Colon (tissue), 2 donors: Measurements from ENCODE around the gene PCIF1.
"Not testable (repeated sequence)": the region's sequence is repeated elsewhere in the genome, so short reads cannot be mapped to it uniquely, and the experiment has no call there.

Experiments
- FAIRE-seq: peaks from 2 replicates; lab custom pipeline; 2012; peaks lifted over from hg19 to GRCh38; lab: Jason Lieb, UNC
- donor health status: control.
- donor health status: control.

The PCIF1 gene

GRCh38 chr20:45934586-45935415 lies at the start of gene PCIF1:
Gene PCIF1 (plus strand): TSS chr20:45934683. CDS start chr20:45939000, 4,317 bp downstream.
- FAIRE-seq = no peak

- no peak for FAIRE-seq
Measured at GRCh38 chr20:45886590-45887345, 47.7 kb upstream of the PCIF1 start.

DNA sequence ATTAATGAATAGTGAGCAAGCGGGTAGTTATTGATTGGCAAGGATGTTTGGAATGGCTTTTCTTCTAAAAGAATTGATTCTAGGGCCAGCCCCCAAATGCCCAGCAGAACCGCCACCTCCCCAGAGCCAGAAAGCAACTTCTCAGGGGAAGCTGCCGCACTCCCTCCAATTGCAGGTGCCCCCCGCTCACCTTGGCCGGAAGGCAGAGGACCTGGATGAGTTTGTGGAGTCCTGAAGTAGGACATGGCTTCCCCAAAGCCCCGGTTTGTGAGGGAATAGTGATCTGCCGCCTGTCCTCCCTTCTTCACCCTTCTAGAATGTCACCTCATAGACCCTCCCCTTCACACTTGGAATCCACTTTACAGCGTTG lies 47.2 kb upstream of the PCIF1 start, which contains the start of gene SPATA25:
TSS of gene SPATA25 (minus strand) at position 277 of the 370 bp plus-strand sequence. CDS start at position 245, 32 bp downstream.
- FAIRE-seq = no peak

GRCh38 chr20:45888681-45889080 lies 45.8 kb upstream of the PCIF1 start:
- FAIRE-seq = no peak

- no peak for FAIRE-seq
Measured at GRCh38 chr20:45890077-45890984, 44.2 kb upstream of the PCIF1 start.

DNA sequence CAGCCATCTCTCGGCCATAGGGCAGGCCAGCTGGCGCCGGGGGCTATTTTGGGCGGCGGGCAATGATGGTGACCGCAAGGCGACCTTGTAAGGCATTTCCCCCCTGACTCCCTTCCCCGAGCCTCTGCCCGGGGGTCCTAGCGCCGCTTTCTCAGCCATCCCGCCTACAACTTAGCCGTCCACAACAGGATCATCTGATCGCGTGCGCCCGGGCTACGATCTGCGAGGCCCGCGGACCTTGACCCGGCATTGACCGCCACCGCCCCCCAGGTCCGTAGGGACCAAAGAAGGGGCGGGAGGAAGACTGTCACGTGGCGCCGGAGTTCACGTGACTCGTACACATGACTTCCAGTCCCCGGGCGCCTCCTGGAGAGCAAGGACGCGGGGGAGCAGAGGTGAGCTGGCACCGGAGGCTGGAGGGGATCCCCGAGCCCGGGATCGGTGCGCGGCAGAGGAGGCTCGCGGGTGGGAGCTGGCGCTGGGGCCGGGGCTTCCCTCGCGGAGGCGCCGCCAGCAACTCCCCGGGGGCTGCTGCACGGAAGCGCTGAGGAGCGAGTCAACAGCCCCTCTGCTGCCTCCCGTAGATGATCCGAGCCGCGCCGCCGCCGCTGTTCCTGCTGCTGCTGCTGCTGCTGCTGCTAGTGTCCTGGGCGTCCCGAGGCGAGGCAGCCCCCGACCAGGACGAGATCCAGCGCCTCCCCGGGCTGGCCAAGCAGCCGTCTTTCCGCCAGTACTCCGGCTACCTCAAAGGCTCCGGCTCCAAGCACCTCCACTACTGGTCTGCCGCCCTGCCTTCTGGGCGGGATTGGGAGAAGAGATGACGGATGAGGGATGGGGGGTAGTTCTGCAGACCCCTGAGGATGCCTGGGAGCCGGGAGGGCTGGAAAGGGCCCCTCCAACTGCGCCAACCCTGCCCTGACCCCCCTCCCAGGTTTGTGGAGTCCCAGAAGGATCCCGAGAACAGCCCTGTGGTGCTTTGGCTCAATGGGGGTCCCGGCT lies 43.2 kb upstream of the PCIF1 start, which contains the start of the genes CTSA and NEURL2:
TSS of gene CTSA (plus strand) at position 351 of the 999 bp plus-strand sequence. CDS start at position 585, 234 bp downstream.
TSS of gene NEURL2 (minus strand) at position 224 of the 999 bp plus-strand sequence. CDS start at position 7, 217 bp downstream.
- no peak for FAIRE-seq

- FAIRE-seq = no peak
Measured at GRCh38 chr20:45892049-45892825, 42.2 kb upstream of the PCIF1 start.

DNA sequence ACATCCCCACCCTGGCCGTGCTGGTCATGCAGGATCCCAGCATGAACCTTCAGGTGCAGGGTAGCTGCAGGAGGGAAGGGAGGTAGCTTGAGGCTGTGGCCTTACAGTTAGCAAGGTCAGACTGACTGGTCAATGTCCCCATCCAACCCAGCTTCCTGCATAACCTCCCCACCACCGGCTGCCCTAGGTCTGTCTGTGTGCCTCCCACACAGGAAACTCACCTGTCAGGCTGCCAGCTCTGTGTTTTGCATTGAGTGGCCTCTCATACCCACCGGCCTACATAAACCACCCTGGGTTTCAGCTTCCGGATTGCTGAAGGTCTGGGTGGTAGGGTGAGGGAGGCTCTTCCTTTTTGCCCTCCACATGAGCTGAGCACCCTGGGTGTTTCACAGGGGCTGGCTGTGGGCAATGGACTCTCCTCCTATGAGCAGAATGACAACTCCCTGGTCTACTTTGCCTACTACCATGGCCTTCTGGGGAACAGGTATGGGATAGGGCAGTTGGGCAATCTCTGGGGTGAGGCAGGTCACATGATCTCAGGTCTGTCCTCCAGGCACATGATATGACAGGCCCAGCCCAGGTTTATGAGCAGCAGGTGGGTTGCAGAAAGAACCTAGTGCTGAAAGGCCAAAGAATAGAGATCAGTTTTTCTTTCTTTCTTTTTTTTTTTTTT lies 41.5 kb upstream of the PCIF1 start:
- FAIRE-seq = no peak

- no peak for FAIRE-seq
Measured at GRCh38 chr20:45893831-45894230, 40.7 kb upstream of the PCIF1 start.

GRCh38 chr20:45894797-45895196 lies 39.7 kb upstream of the PCIF1 start:
- no peak for FAIRE-seq

GRCh38 chr20:45896641-45897161 lies 37.8 kb upstream of the PCIF1 start:
- no peak for FAIRE-seq

DNA sequence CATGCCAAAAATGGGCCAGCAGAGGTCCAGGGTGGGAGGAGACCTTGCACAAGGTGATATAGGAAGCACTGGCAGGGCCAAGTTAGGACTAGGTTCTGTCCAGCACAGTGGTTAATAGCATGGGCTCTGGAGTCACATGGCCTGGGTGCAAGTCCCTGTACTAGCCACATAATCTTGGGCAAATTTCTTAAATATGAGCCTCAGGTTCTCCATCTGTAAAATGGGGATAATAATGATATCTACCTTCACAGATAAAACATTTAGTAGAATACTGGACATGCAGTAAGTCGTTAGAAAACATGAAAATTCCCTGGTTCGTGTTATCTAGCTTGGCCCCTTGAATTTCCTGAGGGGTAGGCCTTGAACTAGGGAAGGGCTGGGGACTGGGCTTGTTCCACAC lies 37.2 kb upstream of the PCIF1 start:
- no peak for FAIRE-seq

- FAIRE-seq = no peak
Measured at GRCh38 chr20:45897692-45898091, 36.8 kb upstream of the PCIF1 start.

- no peak for FAIRE-seq
Measured at GRCh38 chr20:45898285-45898684, 36.2 kb upstream of the PCIF1 start.

GRCh38 chr20:45899046-45899835 lies 35.2 kb upstream of the PCIF1 start:
- FAIRE-seq = no peak

- not testable (repeated sequence) for FAIRE-seq
Measured at GRCh38 chr20:45901332-45901731, 33.2 kb upstream of the PCIF1 start.

DNA sequence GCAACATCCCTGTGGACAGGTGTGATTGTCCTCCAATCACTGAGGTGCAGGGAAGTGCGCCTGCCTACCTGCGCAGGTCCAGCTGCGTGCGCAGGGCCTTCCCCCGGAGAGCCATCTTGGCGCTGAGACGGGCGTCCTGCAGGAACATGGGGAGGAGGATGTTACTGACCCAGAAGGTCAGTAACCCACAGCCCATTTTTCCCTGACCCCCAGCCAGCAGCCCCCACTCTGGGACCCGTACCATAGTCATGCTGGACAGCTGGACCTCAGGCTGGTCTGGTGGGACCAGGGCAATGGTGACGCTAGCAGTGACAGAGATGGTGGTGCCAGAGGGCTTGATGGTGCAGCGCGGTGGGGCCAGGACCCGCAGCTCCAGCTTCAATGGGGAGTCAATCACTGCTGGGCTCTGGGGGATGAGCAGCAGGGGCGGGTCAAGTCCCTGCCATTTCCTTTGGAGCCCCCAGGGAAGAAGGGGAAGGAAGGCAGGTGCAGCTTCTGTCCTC lies 32.2 kb upstream of the PCIF1 start:
- no peak for FAIRE-seq
